Hepatocyte (in vitro differentiated cells): ENCODE results near the gene ZNF699. TPM values are rescaled to one million over a fixed set of nuclear protein-coding genes. Genes with fewer than 3 reads are reported as not detected.
"Not testable (repeated sequence)": the region's sequence is repeated elsewhere in the genome, so short reads cannot be mapped to it uniquely, and the experiment has no call there.

Experiments
- DNase-seq: peaks from one replicate; pipeline ENCODE4 v3.0.0-alpha.2; 2016; ENCODE audit warnings: low spot score
- H2AFZ ChIP-seq: fragments of 200-600 bp; sonication (generic); 2 replicates; pipeline ENCODE4 v1.6.0; 2016; ENCODE audit warnings: antibody characterized with exemption, mild to moderate bottlenecking
- H3K27ac ChIP-seq: fragments of 200-600 bp; sonication (generic); 2 replicates; pipeline ENCODE4 v1.5.1; 2016; ENCODE audit warnings: mild to moderate bottlenecking
- H3K27me3 ChIP-seq: fragments of 200-600 bp; sonication (generic); 2 replicates; pipeline ENCODE4 v1.6.1; 2016
- H3K36me3 ChIP-seq: fragments of 200-600 bp; sonication (generic); replicated peaks from 2 replicates; pipeline ENCODE4 v1.5.1; 2016; ENCODE audit warnings: low read depth; ENCODE audit not compliant: insufficient read depth
- H3K4me1 ChIP-seq: fragments of 200-600 bp; sonication (generic); 2 replicates; pipeline ENCODE4 v1.5.1; 2016; ENCODE audit warnings: mild to moderate bottlenecking, moderate library complexity; ENCODE audit not compliant: insufficient read depth
- H3K4me2 ChIP-seq: fragments of 200-600 bp; sonication (generic); 2 replicates; pipeline ENCODE4 v1.6.0; 2016
- H3K4me3 ChIP-seq: fragments of 200-600 bp; sonication (generic); 2 replicates; pipeline ENCODE4 v1.5.1; 2016; ENCODE audit warnings: mild to moderate bottlenecking
- H3K79me2 ChIP-seq: fragments of 200-600 bp; sonication (generic); 2 replicates; pipeline ENCODE4 v1.6.0; 2017; ENCODE audit warnings: mild to moderate bottlenecking
- H3K9me2 ChIP-seq: fragments of 200-600 bp; sonication (generic); replicated peaks from 2 replicates; pipeline ENCODE4 v1.6.0; 2017; ENCODE audit warnings: mild to moderate bottlenecking; ENCODE audit not compliant: insufficient read depth
- H3K9me3 ChIP-seq: fragments of 200-600 bp; sonication (generic); 2 replicates; pipeline ENCODE4 v1.5.1; 2016; ENCODE audit warnings: low read depth, mild to moderate bottlenecking
- H4K20me1 ChIP-seq: fragments of 200-600 bp; sonication (generic); 2 replicates; pipeline ENCODE4 v1.6.0; 2016; ENCODE audit warnings: mild to moderate bottlenecking; ENCODE audit not compliant: insufficient read depth, poor library complexity, severe bottlenecking
- CTCF ChIP-seq: fragments of 200-600 bp; sonication (generic); IDR thresholded peaks from 2 replicates; pipeline ENCODE4 v1.5.1; 2016; ENCODE audit warnings: antibody characterized with exemption, mild to moderate bottlenecking; ENCODE audit not compliant: poor library complexity
- EZH2 ChIP-seq: fragments of 200-600 bp; sonication (generic); IDR thresholded peaks from 2 replicates; pipeline ENCODE4 v1.6.1; 2016; ENCODE audit warnings: antibody characterized with exemption, mild to moderate bottlenecking, borderline replicate concordance
- EZH2phosphoT487 ChIP-seq: fragments of 200-600 bp; sonication (generic); IDR thresholded peaks from one replicate; pipeline ENCODE4 v1.6.1; 2018; ENCODE audit warnings: antibody characterized with exemption, mild to moderate bottlenecking, low read depth, moderate library complexity; ENCODE audit not compliant: unreplicated experiment, severe bottlenecking
- WGBS: methylation state at CpG from one replicate; pipeline ENCODE4 v1.1.6; 2016; ENCODE audit warnings: low lambda C conversion rate; ENCODE audit errors: missing lambda C conversion rate; 5-methylcytosine and 5-hydroxymethylcytosine counted together
- polyA plus RNA-seq: library from polyadenylated mRNA; unstranded; fragments of >200 nt; fragmentation: Nextera tagmentation; extraction: Ambion mirVana; gene quantifications from 2 replicates; pipeline ENCODE4 v1.2.1, GENCODE V29; 2016
- total RNA-seq: library from RNA; depleted of rRNA; stranded (reverse); fragments of >200 nt; gene quantifications from 2 replicates; pipeline ENCODE4 v1.2.3, GENCODE V29; 2014

Gene ZNF699
- total and polyA plus RNA-seq, 2 experiments from 2014 or later, result 0.94 to 8.0 TPM

DNA sequence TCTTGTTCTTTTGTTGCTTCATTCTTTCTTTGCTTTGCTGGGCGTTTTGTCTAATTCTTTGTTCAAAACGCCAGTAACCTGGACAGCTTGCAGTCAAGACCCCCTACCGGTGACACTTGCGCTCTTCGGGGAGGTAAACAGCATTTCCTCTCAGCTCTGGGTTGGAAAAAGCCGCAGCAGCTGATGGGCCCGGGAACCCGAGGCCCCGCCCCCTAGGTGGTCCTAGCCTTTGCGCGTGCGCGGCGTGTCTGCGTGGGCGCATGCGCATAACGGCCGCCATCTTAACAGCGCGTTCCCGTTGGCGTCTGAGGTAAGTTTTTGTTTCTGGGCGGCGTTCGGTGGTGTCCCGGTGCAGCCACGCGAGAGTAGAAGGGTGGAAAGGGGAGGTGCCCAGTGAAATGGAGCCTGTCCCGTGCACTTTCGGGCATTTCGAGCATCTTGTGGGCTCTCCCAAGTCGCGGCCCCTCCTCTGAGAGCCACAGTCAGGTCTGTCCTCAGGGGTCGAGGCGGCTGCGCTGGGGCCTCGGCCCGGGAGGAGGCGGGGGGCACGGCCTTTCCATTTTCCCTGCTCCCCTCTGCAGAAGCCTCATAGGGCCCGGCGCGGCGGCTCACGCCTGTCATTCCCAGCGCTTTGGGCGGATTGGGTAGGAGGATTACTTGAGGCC is 14.4 kb upstream of the ZNF699 start, which contains the start of gene ZNF559:
ZNF559 (plus strand) TSS at position 261 of the 665 bp plus-strand sequence. CDS start 14,371 bp downstream, outside the sequence.
- H2AFZ ChIP-seq, result peak within 1 kb of the TSS; percentile 85
- peak within 1 kb of the TSS; percentile 93 for H3K4me2 ChIP-seq
- H3K36me3 ChIP-seq, result peaks cover 3% of the 10 kb centered on the region
- peak; percentile 97 for DNase-seq
- no peaks in the 10 kb centered on the region for H3K9me2 ChIP-seq
- H3K79me2 ChIP-seq, result peaks cover 43% of the 10 kb centered on the region
- TF ChIP-seq EZH2phosphoT487, result no peak
- TF ChIP-seq EZH2, result no peak
- TF ChIP-seq CTCF, result peak; percentile 35
- peak within 1 kb of the TSS; percentile 92 for H3K27ac ChIP-seq
- peak within 1 kb of the TSS; percentile 53 for H3K4me3 ChIP-seq
- H3K27me3 ChIP-seq, result no peaks in the 10 kb centered on the region
- WGBS, result 2% methylated on average over 44 of the region's 48 CpGs
- peaks cover 21% of the 10 kb centered on the region for H3K9me3 ChIP-seq
- H3K4me1 ChIP-seq, result no peaks in the 10 kb centered on the region
- H4K20me1 ChIP-seq, result no peaks in the 10 kb centered on the region

DNA sequence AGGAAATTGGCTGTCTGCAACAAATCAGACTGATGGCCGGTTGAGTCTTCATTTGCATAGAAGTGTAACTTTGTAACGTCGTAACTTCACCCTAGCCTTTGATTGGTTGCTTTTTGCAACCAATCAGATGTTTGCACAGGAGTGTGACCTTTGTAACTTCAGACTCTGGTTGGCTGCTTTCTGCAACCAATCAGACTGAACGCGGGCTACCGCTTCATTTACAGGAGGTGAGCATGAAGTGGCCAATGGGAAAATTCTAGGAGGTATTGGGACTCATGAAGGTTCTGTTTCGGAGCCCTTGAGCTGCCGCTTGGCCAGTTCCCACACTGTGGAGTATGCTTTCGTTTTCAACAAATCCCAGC is 13.9 kb upstream of the ZNF699 start:
- no peaks in the 10 kb centered on the region for H3K4me1 ChIP-seq
- H3K27ac ChIP-seq, result peak overlapping the region; percentile 82
- peaks cover 38% of the 10 kb centered on the region for H3K79me2 ChIP-seq
- peaks cover 3% of the 10 kb centered on the region for H3K36me3 ChIP-seq
- TF ChIP-seq EZH2 (no peak), EZH2phosphoT487 (no peak), CTCF (no peak)
- peak overlapping the region; percentile 85 for H2AFZ ChIP-seq
- peak overlapping the region; percentile 34 for H3K4me3 ChIP-seq
- 27% methylated on average over 9 of the region's 9 CpGs for WGBS
- peaks cover 16% of the 10 kb centered on the region for H3K9me3 ChIP-seq
- no peaks in the 10 kb centered on the region for H4K20me1 ChIP-seq
- DNase-seq, result peak; percentile 69
- no peaks in the 10 kb centered on the region for H3K27me3 ChIP-seq
- H3K9me2 ChIP-seq, result no peaks in the 10 kb centered on the region
- peak overlapping the region; percentile 77 for H3K4me2 ChIP-seq

DNA sequence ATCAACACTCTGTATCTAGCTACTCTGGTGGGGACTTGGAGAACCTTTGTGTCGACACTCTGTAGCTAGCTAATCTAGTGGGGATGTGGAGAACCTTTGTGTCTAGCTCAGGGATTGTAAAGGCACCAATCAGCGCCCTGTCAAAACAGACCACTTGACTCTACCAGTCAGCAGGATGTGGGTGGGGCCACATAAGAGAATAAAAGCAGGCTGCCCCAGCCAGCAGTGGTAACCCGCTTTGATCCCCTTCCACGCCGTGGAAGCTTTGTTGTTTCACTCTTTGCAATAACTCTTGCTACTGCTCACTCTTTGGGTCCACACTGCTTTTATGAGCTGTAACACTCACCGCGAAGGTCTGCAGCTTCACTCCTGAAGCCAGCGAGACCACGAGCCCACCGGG is 12.6 kb upstream of the ZNF699 start:
- not testable (repeated sequence) for H2AFZ ChIP-seq, H3K27ac ChIP-seq, H3K27me3 ChIP-seq, H3K9me3 ChIP-seq, DNase-seq, H3K36me3 ChIP-seq, H3K4me2 ChIP-seq, H3K4me3 ChIP-seq, H3K9me2 ChIP-seq, H3K4me1 ChIP-seq, H4K20me1 ChIP-seq
- WGBS, result 96% methylated on average over 10 of the region's 10 CpGs
- peaks cover 26% of the 10 kb centered on the region for H3K79me2 ChIP-seq

DNA sequence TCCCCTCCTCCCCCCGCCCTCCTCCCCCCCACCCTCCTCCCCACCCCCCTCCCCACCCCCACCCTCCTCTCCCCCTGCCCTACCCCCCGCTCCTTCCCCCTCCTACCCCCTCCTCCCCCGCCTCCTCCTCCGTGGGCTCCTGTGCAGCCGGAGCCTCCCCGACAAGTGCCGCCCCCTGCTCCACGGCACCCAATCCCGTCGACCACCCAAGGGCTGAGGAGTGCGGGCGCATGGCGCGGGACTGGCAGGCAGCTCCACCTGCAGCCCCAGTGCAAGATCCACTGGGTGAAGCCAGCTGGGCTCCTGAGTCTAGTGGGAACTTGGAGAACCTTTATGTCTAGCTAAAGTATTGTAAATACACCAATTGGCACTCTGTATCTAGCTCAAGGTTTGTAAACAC is 12.1 kb upstream of the ZNF699 start:
- H3K4me3 ChIP-seq, H3K27me3 ChIP-seq, H3K9me2 ChIP-seq, H4K20me1 ChIP-seq, H3K4me1 ChIP-seq, H3K36me3 ChIP-seq, H2AFZ ChIP-seq, H3K9me3 ChIP-seq, H3K4me2 ChIP-seq, DNase-seq, H3K27ac ChIP-seq: not testable (repeated sequence)
- H3K79me2 ChIP-seq, result peaks cover 22% of the 10 kb centered on the region
- WGBS, result 89% methylated on average over 10 of the region's 14 CpGs
